Activated CD8-positive, alpha-beta memory T cell treated with anti-CD3 and anti-CD28 coated beads, Interleukin-2, amount 50 U/mL, for 24 hours (primary cell): ENCODE results near the gene STAT5B.

ENCODE experiments used
- DNase-seq: peaks from one replicate; pipeline ENCODE4 v3.0.0-alpha.2; 2020; ENCODE audit errors: extremely low read depth

STAT5B gene

GRCh38 chr17:42284566-42284965 lies 8.4 kb upstream of the STAT5B start:
- DNase-seq = no peak

GRCh38 chr17:42284024-42284369 lies 7.8 kb upstream of the STAT5B start:
- DNase-seq = no peak

- DNase-seq = no peak
Measured at GRCh38 chr17:42283241-42284023, 7.2 kb upstream of the STAT5B start.

GRCh38 chr17:42282478-42283080 lies 6.4 kb upstream of the STAT5B start:
- DNase-seq = no peak

GRCh38 chr17:42281571-42282096 lies 5.4 kb upstream of the STAT5B start:
- no peak for DNase-seq

GRCh38 chr17:42279776-42280630 lies 3.8 kb upstream of the STAT5B start:
- DNase-seq = no peak

- no peak for DNase-seq
Measured at GRCh38 chr17:42277342-42277712, 1.1 kb upstream of the STAT5B start.

GRCh38 chr17:42276609-42277341 lies 584 bp upstream of the STAT5B start:
- no peak for DNase-seq

- no peak for DNase-seq
Measured at GRCh38 chr17:42275527-42276358, 448 bp downstream of the STAT5B start.

GRCh38 chr17:42274812-42275526 lies 1.2 kb downstream of the STAT5B start:
- no peak for DNase-seq

- DNase-seq = no peak
Measured at GRCh38 chr17:42274253-42274542, 2.0 kb downstream of the STAT5B start.

- DNase-seq = no peak
Measured at GRCh38 chr17:42273474-42274252, 2.5 kb downstream of the STAT5B start.

GRCh38 chr17:42272162-42272907 lies 3.9 kb downstream of the STAT5B start:
- no peak for DNase-seq

GRCh38 chr17:42271779-42272035 lies 4.5 kb downstream of the STAT5B start:
- no peak for DNase-seq

GRCh38 chr17:42271006-42271778 lies 5.0 kb downstream of the STAT5B start:
- DNase-seq = no peak

GRCh38 chr17:42270596-42270995 lies 5.6 kb downstream of the STAT5B start:
- no peak for DNase-seq

GRCh38 chr17:42270170-42270535 lies 6.0 kb downstream of the STAT5B start:
- DNase-seq = no peak

- DNase-seq = no peak
Measured at GRCh38 chr17:42268236-42268635, 8.0 kb downstream of the STAT5B start.
